Smooth muscle cell (in vitro differentiated cells): ENCODE measurements around the gene BOD1. TPM values are rescaled to one million over a fixed set of nuclear protein-coding genes. Genes with fewer than 3 reads are reported as not detected.

Source experiments
- DNase-seq: peaks from one replicate; lab custom pipeline; 2025; ENCODE audit not compliant: unreplicated experiment; lab: John Stamatoyannopoulos, UW
- H2AFZ ChIP-seq: fragments of 200-600 bp; sonication (generic); 2 replicates; pipeline ENCODE4 v1.6.0; 2016; ENCODE audit warnings: antibody characterized with exemption, low read depth, mild to moderate bottlenecking
- H3F3A ChIP-seq: fragments of 200-600 bp; sonication (generic); 2 replicates; pipeline ENCODE4 v1.6.0; 2017; ENCODE audit warnings: antibody characterized with exemption, low read depth
- H3K27ac ChIP-seq: fragments of 200-600 bp; sonication (generic); 2 replicates; pipeline ENCODE4 v1.5.1; 2016; ENCODE audit warnings: low read depth, mild to moderate bottlenecking
- H3K27me3 ChIP-seq: fragments of 200-600 bp; sonication (generic); 2 replicates; pipeline ENCODE4 v1.6.1; 2016; ENCODE audit warnings: low read depth, mild to moderate bottlenecking
- H3K36me3 ChIP-seq: fragments of 200-600 bp; sonication (generic); 2 replicates; pipeline ENCODE4 v1.5.1; 2016; ENCODE audit warnings: low read depth
- H3K4me1 ChIP-seq: fragments of 200-600 bp; sonication (generic); 2 replicates; pipeline ENCODE4 v1.5.1; 2016; ENCODE audit warnings: low read depth
- H3K4me2 ChIP-seq: fragments of 200-600 bp; sonication (generic); 2 replicates; pipeline ENCODE4 v1.6.0; 2016; ENCODE audit warnings: mild to moderate bottlenecking
- H3K4me3 ChIP-seq: fragments of 200-600 bp; sonication (generic); 2 replicates; pipeline ENCODE4 v1.5.1; 2016; ENCODE audit warnings: mild to moderate bottlenecking
- H3K79me2 ChIP-seq: fragments of 200-600 bp; sonication (generic); 2 replicates; pipeline ENCODE4 v1.6.0; 2016; ENCODE audit warnings: low read depth, mild to moderate bottlenecking
- H3K9ac ChIP-seq: fragments of 200-600 bp; sonication (generic); 2 replicates; pipeline ENCODE4 v1.6.0; 2016; ENCODE audit warnings: low read depth
- H3K9me3 ChIP-seq: fragments of 200-600 bp; sonication (generic); replicated peaks from 2 replicates; pipeline ENCODE4 v1.5.1; 2016; ENCODE audit warnings: low read depth
- H4K20me1 ChIP-seq: fragments of 200-600 bp; sonication (generic); 2 replicates; pipeline ENCODE4 v1.6.0; 2016; ENCODE audit warnings: low read depth
- WGBS: methylation state at CpG from one replicate; pipeline ENCODE4 v1.1.7; 2016; ENCODE audit warnings: low lambda C conversion rate; 5-methylcytosine and 5-hydroxymethylcytosine counted together
- polyA plus RNA-seq: library from polyadenylated mRNA; unstranded; fragments of >200 nt; fragmentation: Nextera tagmentation; extraction: Ambion mirVana; gene quantifications from 2 replicates; pipeline ENCODE4 v1.2.1, GENCODE V29; 2016
- total RNA-seq: library from RNA; depleted of rRNA; stranded (reverse); fragments of >200 nt; gene quantifications from 2 replicates; pipeline ENCODE4 v1.2.3, GENCODE V29; 2014
- TF ChIP-seq, protein P1 (sequence below): fragments of 200-600 bp; sonication (generic); IDR thresholded peaks from 2 replicates; pipeline ENCODE4 v1.5.1; 2017; ENCODE audit warnings: borderline replicate concordance, mild to moderate bottlenecking, antibody characterized with exemption; ENCODE audit not compliant: insufficient read depth, poor library complexity, severe bottlenecking

The BOD1 gene
- 53.3 and 58.3 TPM in 2 replicates for total RNA-seq
- 51.3 and 56.5 TPM in 2 replicates for polyA plus RNA-seq

DNA sequence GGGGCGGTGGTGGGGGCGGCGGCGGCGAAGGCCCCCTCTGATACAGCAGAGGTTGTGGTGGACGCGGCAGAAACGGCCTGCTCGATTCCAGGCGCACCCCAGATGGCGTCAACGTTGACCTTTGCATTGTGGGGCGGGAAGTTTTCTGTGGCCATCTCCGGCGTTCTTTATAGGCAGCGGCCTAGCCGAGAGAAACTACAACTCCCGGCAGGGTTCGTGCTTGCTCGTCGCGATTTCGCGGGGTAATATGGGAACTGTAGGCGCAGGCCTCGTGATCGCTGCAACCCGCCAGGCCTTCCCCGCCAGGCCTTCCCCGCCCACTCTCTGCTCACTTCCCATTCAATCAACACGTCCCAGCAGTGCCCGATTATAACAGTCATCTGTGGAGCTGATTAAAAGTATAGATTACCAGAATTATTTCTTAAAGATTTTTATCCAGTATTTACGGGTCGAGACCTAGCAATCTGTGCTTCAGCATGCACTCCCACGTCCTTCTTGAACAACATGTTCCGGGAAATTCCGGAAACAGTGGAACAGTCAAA lies at the start of gene BOD1:
Gene BOD1 (minus strand): TSS at position 74 of the 542 bp plus-strand sequence. CDS start 214 bp downstream, outside the sequence.
- Histone ChIP-seq H3K9ac (peak within 1 kb of the TSS; percentile 98), H3K79me2 (peaks cover 43% of the 10 kb centered on the region), H3K27me3 (no peaks in the 10 kb centered on the region), H3K9me3 (no peaks in the 10 kb centered on the region), H4K20me1 (peaks cover 42% of the 10 kb centered on the region), H3F3A (no peaks in the 10 kb centered on the region), H3K36me3 (no peaks in the 10 kb centered on the region), H3K27ac (peak within 1 kb of the TSS; percentile 93), H2AFZ (peak within 1 kb of the TSS; percentile 74), H3K4me1 (peaks cover 23% of the 10 kb centered on the region), H3K4me2 (peak within 1 kb of the TSS; percentile 86), H3K4me3 (peak within 1 kb of the TSS; percentile 88)
- TF ChIP-seq, protein P1, sequence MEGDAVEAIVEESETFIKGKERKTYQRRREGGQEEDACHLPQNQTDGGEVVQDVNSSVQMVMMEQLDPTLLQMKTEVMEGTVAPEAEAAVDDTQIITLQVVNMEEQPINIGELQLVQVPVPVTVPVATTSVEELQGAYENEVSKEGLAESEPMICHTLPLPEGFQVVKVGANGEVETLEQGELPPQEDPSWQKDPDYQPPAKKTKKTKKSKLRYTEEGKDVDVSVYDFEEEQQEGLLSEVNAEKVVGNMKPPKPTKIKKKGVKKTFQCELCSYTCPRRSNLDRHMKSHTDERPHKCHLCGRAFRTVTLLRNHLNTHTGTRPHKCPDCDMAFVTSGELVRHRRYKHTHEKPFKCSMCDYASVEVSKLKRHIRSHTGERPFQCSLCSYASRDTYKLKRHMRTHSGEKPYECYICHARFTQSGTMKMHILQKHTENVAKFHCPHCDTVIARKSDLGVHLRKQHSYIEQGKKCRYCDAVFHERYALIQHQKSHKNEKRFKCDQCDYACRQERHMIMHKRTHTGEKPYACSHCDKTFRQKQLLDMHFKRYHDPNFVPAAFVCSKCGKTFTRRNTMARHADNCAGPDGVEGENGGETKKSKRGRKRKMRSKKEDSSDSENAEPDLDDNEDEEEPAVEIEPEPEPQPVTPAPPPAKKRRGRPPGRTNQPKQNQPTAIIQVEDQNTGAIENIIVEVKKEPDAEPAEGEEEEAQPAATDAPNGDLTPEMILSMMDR = no peak
- peak; percentile 80 for DNase-seq
- 9% methylated on average over 29 of the region's 37 CpGs for WGBS

DNA sequence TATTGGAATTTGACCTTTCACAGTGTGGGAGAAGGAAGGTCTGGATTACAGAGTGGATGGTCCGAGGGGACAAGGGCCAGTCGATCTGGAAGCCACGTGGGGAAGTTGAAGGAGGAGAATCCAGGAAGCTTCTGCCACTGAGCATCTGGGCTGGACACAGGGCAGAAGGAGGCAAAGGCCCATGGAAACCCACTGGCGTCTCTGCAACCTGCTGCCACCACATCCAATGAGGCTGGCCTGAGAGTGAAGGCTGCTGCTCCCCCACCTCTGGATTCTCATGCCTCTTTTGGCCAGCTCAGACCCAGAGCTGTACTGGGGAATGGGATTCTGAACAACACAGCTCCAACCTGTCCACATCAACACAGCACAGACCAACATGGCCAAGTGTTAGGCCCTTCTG lies 48.9 kb upstream of the BOD1 start:
- H2AFZ ChIP-seq = no peak overlapping the region
- H3K4me2 ChIP-seq = no peak overlapping the region
- H3K27ac ChIP-seq = no peak overlapping the region
- no peaks in the 10 kb centered on the region for H3F3A ChIP-seq
- H3K36me3 ChIP-seq = no peaks in the 10 kb centered on the region
- H3K4me3 ChIP-seq = no peak overlapping the region
- no peaks in the 10 kb centered on the region for H3K79me2 ChIP-seq
- H3K27me3 ChIP-seq = no peaks in the 10 kb centered on the region
- H3K9ac ChIP-seq = no peak overlapping the region
- no peaks in the 10 kb centered on the region for H4K20me1 ChIP-seq
- no peaks in the 10 kb centered on the region for H3K9me3 ChIP-seq
- 73% methylated on average over 4 of the region's 4 CpGs for WGBS
- TF ChIP-seq, protein P1 = no peak
- no peaks in the 10 kb centered on the region for H3K4me1 ChIP-seq
- no peak for DNase-seq

DNA sequence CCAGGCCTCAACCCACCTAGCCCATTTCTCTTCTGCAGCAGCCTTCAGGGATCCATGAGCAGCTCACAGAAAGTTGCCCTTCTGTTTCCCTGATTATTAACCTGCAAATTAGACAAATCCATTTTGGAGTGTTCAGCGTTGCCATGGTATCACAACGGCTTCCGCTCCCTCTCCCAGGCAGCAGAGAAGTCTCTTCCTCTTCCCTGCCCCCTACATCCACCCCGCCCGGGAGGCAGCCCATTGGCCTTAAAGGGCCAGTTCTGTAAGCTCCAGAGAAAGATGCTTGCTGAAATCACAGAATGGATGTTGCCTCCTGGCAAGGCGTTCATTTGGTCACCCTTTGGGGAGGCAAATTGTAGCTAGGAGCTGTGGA lies 47.7 kb upstream of the BOD1 start:
- no peaks in the 10 kb centered on the region for H4K20me1 ChIP-seq
- no peaks in the 10 kb centered on the region for H3F3A ChIP-seq
- no peak overlapping the region for H3K27ac ChIP-seq
- H3K27me3 ChIP-seq = no peaks in the 10 kb centered on the region
- DNase-seq = no peak
- H3K79me2 ChIP-seq = no peaks in the 10 kb centered on the region
- H3K4me1 ChIP-seq = no peaks in the 10 kb centered on the region
- no peak overlapping the region for H3K9ac ChIP-seq
- no peak overlapping the region for H3K4me3 ChIP-seq
- H3K4me2 ChIP-seq = no peak overlapping the region
- no peaks in the 10 kb centered on the region for H3K36me3 ChIP-seq
- WGBS = 60% methylated on average over 6 of the region's 6 CpGs
- H2AFZ ChIP-seq = no peak overlapping the region
- H3K9me3 ChIP-seq = no peaks in the 10 kb centered on the region
- TF ChIP-seq, protein P1 = no peak
